ENCODE measurements around the gene ESR1. TPM values are rescaled to one million over a fixed set of nuclear protein-coding genes. Genes with fewer than 3 reads are reported as not detected.

The ESR1 gene
- total RNA-seq, 1 experiment from 2014 or later = not detected

DNA sequence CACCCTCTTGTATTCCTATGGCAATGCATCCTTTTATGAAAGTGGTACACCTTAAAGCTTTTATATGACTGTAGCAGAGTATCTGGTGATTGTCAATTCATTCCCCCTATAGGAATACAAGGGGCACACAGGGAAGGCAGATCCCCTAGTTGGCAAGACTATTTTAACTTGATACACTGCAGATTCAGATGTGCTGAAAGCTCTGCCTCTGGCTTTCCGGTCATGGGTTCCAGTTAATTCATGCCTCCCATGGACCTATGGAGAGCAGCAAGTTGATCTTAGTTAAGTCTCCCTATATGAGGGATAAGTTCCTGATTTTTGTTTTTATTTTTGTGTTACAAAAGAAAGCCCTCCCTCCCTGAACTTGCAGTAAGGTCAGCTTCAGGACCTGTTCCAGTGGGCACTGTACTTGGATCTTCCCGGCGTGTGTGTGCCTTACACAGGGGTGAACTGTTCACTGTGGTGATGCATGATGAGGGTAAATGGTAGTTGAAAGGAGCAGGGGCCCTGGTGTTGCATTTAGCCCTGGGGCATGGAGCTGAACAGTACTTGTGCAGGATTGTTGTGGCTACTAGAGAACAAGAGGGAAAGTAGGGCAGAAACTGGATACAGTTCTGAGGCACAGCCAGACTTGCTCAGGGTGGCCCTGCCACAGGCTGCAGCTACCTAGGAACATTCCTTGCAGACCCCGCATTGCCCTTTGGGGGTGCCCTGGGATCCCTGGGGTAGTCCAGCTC, 292.1 kb downstream of the ESR1 start:
- H3K27ac Mint-ChIP-seq (ENCODE audit: unreplicated experiment) = no peak overlapping the region
- TF ChIP-seq, protein P1, sequence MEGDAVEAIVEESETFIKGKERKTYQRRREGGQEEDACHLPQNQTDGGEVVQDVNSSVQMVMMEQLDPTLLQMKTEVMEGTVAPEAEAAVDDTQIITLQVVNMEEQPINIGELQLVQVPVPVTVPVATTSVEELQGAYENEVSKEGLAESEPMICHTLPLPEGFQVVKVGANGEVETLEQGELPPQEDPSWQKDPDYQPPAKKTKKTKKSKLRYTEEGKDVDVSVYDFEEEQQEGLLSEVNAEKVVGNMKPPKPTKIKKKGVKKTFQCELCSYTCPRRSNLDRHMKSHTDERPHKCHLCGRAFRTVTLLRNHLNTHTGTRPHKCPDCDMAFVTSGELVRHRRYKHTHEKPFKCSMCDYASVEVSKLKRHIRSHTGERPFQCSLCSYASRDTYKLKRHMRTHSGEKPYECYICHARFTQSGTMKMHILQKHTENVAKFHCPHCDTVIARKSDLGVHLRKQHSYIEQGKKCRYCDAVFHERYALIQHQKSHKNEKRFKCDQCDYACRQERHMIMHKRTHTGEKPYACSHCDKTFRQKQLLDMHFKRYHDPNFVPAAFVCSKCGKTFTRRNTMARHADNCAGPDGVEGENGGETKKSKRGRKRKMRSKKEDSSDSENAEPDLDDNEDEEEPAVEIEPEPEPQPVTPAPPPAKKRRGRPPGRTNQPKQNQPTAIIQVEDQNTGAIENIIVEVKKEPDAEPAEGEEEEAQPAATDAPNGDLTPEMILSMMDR (IDR thresholded peaks at IDR 0.05; ENCODE audit: insufficient read depth in 1 of 2, low read depth in 1 of 2, low read length in 1 of 2, severe bottlenecking in 1 of 2, unreplicated experiment in 1 of 2) = no peak

GRCh38 chr6:152100183-152100618, 292.7 kb downstream of the ESR1 start:
- Histone ChIP-seq H3K4me1 (0 out of 2 replicates have a peak, but pooled peaks cover 1% of the 10 kb centered on the region), H3K4me3 (ENCODE audit: low read depth, low read length) (no peak overlapping the region), H3K27me3 (replicated peaks; ENCODE audit: control insufficient read depth, insufficient read depth, low read length) (no peaks in the 10 kb centered on the region), H3K9me3 (no peaks in the 10 kb centered on the region), H3K36me3 (ENCODE audit: control insufficient read depth, insufficient read depth, low read length) (no peaks in the 10 kb centered on the region)
- intact Hi-C loops (cut with micrococcal nuclease; ENCODE audit: unreplicated experiment) = no loop called here
- peaks cover under 1% of the 10 kb centered on the region for H3K4me1 Mint-ChIP-seq (ENCODE audit: low read depth, unreplicated experiment)
- ChIA-PET POLR2A (no interaction called here), CTCF (no interaction called here)
- H3K27ac Mint-ChIP-seq (ENCODE audit: unreplicated experiment) = no peak overlapping the region
- H3K27me3 Mint-ChIP-seq (ENCODE audit: insufficient read depth, unreplicated experiment) = no peaks in the 10 kb centered on the region
- BruUV-seq (replicated peaks) = no TSS peak
- H3K4me3 Mint-ChIP-seq (ENCODE audit: unreplicated experiment) = no peak overlapping the region
- H3K36me3 Mint-ChIP-seq (ENCODE audit: insufficient read depth, unreplicated experiment) = no peaks in the 10 kb centered on the region
- TF ChIP-seq, protein P1 (IDR thresholded peaks at IDR 0.05; ENCODE audit: insufficient read depth in 1 of 2, low read depth in 1 of 2, low read length in 1 of 2, severe bottlenecking in 1 of 2, unreplicated experiment in 1 of 2) = no peak
- DNase-seq = no peak
- no peaks in the 10 kb centered on the region for H3K9me3 Mint-ChIP-seq (ENCODE audit: unreplicated experiment)

More for the DNA sequence above, 292.1 kb downstream of the ESR1 start:
- POLR2A ChIA-PET = no interaction called here
- H3K36me3 ChIP-seq (ENCODE audit: control insufficient read depth, insufficient read depth, low read length) = no peaks in the 10 kb centered on the region
- no peaks in the 10 kb centered on the region for H3K36me3 Mint-ChIP-seq (ENCODE audit: insufficient read depth, unreplicated experiment)
- intact Hi-C loops (cut with micrococcal nuclease; ENCODE audit: unreplicated experiment) = no loop called here
- no peak overlapping the region for H3K4me3 ChIP-seq (ENCODE audit: low read depth, low read length)
- H3K4me1 ChIP-seq = 0 out of 2 replicates have a peak, but pooled peaks cover 4% of the 10 kb centered on the region
- no TSS peak for BruUV-seq (replicated peaks)
- H3K9me3 Mint-ChIP-seq (ENCODE audit: unreplicated experiment) = no peaks in the 10 kb centered on the region
- DNase-seq = no peak
- H3K27me3 ChIP-seq (replicated peaks; ENCODE audit: control insufficient read depth, insufficient read depth, low read length) = no peaks in the 10 kb centered on the region
- no peak overlapping the region for H3K4me3 Mint-ChIP-seq (ENCODE audit: unreplicated experiment)
- no peaks in the 10 kb centered on the region for H3K27me3 Mint-ChIP-seq (ENCODE audit: insufficient read depth, unreplicated experiment)
- CTCF ChIA-PET = no interaction called here
- peaks cover 5% of the 10 kb centered on the region for H3K4me1 Mint-ChIP-seq (ENCODE audit: low read depth, unreplicated experiment)
- no peaks in the 10 kb centered on the region for H3K9me3 ChIP-seq

DNA sequence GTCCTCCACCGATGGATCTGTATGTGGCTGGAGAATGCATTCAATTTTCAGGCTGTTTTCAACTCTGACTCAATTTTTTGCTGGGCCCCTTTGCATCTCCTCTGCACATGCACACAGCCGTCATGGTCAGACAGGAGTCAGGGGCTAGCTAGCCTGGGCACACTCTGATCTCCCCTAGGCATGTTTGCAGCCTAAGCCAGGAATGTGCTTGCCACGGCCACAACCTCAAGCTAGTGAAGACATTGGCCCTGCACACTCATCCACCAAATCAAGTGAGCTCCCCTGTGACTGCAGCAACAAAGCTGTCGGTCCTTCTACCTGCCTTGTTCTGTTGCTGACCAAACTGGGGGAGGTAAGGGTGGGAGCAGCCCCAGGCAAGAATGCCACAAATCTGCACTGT, 300.5 kb downstream of the ESR1 start:
- BruUV-seq (replicated peaks) = no TSS peak
- Histone ChIP-seq H3K4me1 (no peaks in the 10 kb centered on the region), H3K36me3 (ENCODE audit: control insufficient read depth, insufficient read depth, low read length) (no peaks in the 10 kb centered on the region), H3K9me3 (no peaks in the 10 kb centered on the region), H3K4me3 (ENCODE audit: low read depth, low read length) (no peak overlapping the region), H3K27me3 (replicated peaks; ENCODE audit: control insufficient read depth, insufficient read depth, low read length) (no peaks in the 10 kb centered on the region)
- Mint-ChIP-seq H3K4me1 (ENCODE audit: low read depth, unreplicated experiment) (no peaks in the 10 kb centered on the region), H3K9me3 (ENCODE audit: unreplicated experiment) (no peaks in the 10 kb centered on the region), H3K27me3 (ENCODE audit: insufficient read depth, unreplicated experiment) (peaks cover 5% of the 10 kb centered on the region), H3K4me3 (ENCODE audit: unreplicated experiment) (no peak overlapping the region), H3K36me3 (ENCODE audit: insufficient read depth, unreplicated experiment) (no peaks in the 10 kb centered on the region), H3K27ac (ENCODE audit: unreplicated experiment) (no peak overlapping the region)
- intact Hi-C loops (cut with micrococcal nuclease; ENCODE audit: unreplicated experiment) = no loop called here
- DNase-seq = no peak
- TF ChIP-seq, protein P1 (IDR thresholded peaks at IDR 0.05; ENCODE audit: insufficient read depth in 1 of 2, low read depth in 1 of 2, low read length in 1 of 2, severe bottlenecking in 1 of 2, unreplicated experiment in 1 of 2) = no peak
- CTCF ChIA-PET = interaction anchor here (0.8 kb wide), 1 partner anchor 38 kb away, joined by 3 read pairs; no protein-coding TSS in a partner anchor
- POLR2A ChIA-PET = no interaction called here

All from Caco-2 (cell line).